Measurements from ENCODE around the gene OAT.

GRCh38 chr10:124467165-124467564 is 48.4 kb upstream of the OAT start:
- TF ChIP-seq POLR2A (IDR thresholded peaks at IDR 0.05): no peak
- no peak for TF ChIP-seq CTCF (IDR thresholded peaks at IDR 0.05)
